ENCODE results near the gene STK25.

The STK25 gene

GRCh38 chr2:241508240-241509154, at the start of gene STK25:
Gene STK25 (minus strand): TSS chr2:241508584. CDS start chr2:241508035, 549 bp downstream.
- DNase-seq (ENCODE audit: low read depth in 2 of 2), result peak; percentile 98 to 99

GRCh38 chr2:241556746-241557145, 48.4 kb upstream of the STK25 start:
- no peak for DNase-seq (ENCODE audit: low read depth in 2 of 2)

- DNase-seq (ENCODE audit: low read depth in 2 of 2), result no peak
Observed at GRCh38 chr2:241555711-241556110, 47.3 kb upstream of the STK25 start.

- no peak for DNase-seq (ENCODE audit: low read depth in 2 of 2)
Observed at GRCh38 chr2:241554610-241555322, 46.4 kb upstream of the STK25 start.

- DNase-seq (ENCODE audit: low read depth in 2 of 2), result no peak
Observed at GRCh38 chr2:241553981-241554380, 45.6 kb upstream of the STK25 start.

GRCh38 chr2:241553512-241553830, 45.1 kb upstream of the STK25 start:
- no peak for DNase-seq (ENCODE audit: low read depth in 2 of 2)

- DNase-seq (ENCODE audit: low read depth in 2 of 2), result no peak
Observed at GRCh38 chr2:241551998-241552737, 43.8 kb upstream of the STK25 start.

GRCh38 chr2:241551599-241551997, 43.2 kb upstream of the STK25 start:
- no peak for DNase-seq (ENCODE audit: low read depth in 2 of 2)

- DNase-seq (ENCODE audit: low read depth in 2 of 2), result no peak
Observed at GRCh38 chr2:241550616-241551580, 42.5 kb upstream of the STK25 start.

- DNase-seq (ENCODE audit: low read depth in 2 of 2), result no peak
Observed at GRCh38 chr2:241548451-241548835, 40.1 kb upstream of the STK25 start.

- no peak for DNase-seq (ENCODE audit: low read depth in 2 of 2)
Observed at GRCh38 chr2:241547781-241548450, 39.5 kb upstream of the STK25 start.

GRCh38 chr2:241546771-241547498, 38.6 kb upstream of the STK25 start:
- DNase-seq (ENCODE audit: low read depth in 2 of 2), result no peak

- no peak for DNase-seq (ENCODE audit: low read depth in 2 of 2)
Observed at GRCh38 chr2:241545523-241546473, 37.4 kb upstream of the STK25 start.

GRCh38 chr2:241545106-241545505, 36.7 kb upstream of the STK25 start:
- no peak for DNase-seq (ENCODE audit: low read depth in 2 of 2)

- no peak for DNase-seq (ENCODE audit: low read depth in 2 of 2)
Observed at GRCh38 chr2:241542278-241542605, 33.9 kb upstream of the STK25 start.

GRCh38 chr2:241541564-241542277, 33.3 kb upstream of the STK25 start:
- DNase-seq (ENCODE audit: low read depth in 2 of 2), result no peak

GRCh38 chr2:241540771-241541561, 32.6 kb upstream of the STK25 start:
- peak; percentile 53 to 60 for DNase-seq (ENCODE audit: low read depth in 2 of 2)

GRCh38 chr2:241540401-241540770, 32.0 kb upstream of the STK25 start:
- no peak for DNase-seq (ENCODE audit: low read depth in 2 of 2)
